ENCODE measurements around the gene ATP12A. TPM values are rescaled to one million over a fixed set of nuclear protein-coding genes. Genes with fewer than 3 reads are reported as not detected.

The ATP12A gene
- total RNA-seq = not detected

DNA sequence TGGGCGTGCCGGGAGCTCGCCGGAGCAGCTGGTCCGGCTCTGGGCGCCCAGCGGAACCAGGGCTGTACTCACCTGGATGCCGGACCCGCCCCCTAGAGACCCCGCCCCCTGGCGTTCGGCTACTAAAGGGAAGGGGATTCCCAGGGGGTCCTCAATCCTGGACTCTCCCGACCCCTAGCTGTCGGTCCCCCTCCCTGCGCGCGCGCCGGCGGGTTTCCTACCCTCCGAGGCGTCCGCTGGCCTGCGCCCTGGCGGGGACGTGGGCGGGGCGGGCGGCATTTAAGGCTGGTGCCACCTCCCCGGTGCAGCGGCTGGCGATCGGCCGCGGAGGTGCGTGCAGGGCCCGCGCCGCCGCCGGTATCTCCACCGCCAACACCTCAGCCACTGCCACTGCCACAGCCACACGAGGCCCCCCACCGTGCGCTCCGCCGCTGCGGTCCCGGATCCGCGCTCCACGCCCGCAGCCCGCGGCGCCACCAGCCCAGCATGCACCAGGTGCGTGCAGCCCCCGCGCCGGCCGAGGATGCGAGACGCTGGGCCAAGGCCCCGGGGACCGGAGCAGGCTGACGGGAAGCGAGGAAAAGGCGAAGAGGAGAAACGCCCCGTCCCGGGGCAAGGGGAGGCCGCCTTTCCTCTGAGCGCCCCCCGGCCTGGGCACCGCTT is at the start of gene ATP12A:
TSS of gene ATP12A (plus strand) at position 151 of the 663 bp plus-strand sequence. CDS start at position 487, 336 bp downstream.
- no peak for TF ChIP-seq CTCF (IDR thresholded peaks at IDR 0.05)
- Histone ChIP-seq H3K27me3 (peaks cover 3 to 15% of the 10 kb centered on the region in 2 donors), H3K27ac (no peak within 1 kb of the TSS), H3K9me3 (no peaks in the 10 kb centered on the region), H3K36me3 (no peaks in the 10 kb centered on the region), H3K4me3 (peak within 1 kb of the TSS in 1 of 2 donors; percentile 48), H3K4me1 (peaks cover 0 to 17% of the 10 kb centered on the region in 2 donors)
- no peak for DNase-seq (ENCODE audit: low spot score)

- no peaks in the 10 kb centered on the region for H3K4me1 ChIP-seq
- no peak for TF ChIP-seq CTCF (IDR thresholded peaks at IDR 0.05)
Measured at GRCh38 chr13:24630851-24631620, 49.2 kb upstream of the ATP12A start.

GRCh38 chr13:24631922-24632321 is 48.3 kb upstream of the ATP12A start:
- DNase-seq (ENCODE audit: low spot score) = no peak

More at GRCh38 chr13:24630851-24631620, 49.2 kb upstream of the ATP12A start:
- no peak overlapping the region for H3K27ac ChIP-seq
- H3K9me3 ChIP-seq = no peaks in the 10 kb centered on the region
- H3K36me3 ChIP-seq = no peaks in the 10 kb centered on the region
- H3K27me3 ChIP-seq = no peaks in the 10 kb centered on the region
- H3K4me3 ChIP-seq = no peak overlapping the region
- DNase-seq (ENCODE audit: low spot score) = no peak

GRCh38 chr13:24632382-24633121 is 47.7 kb upstream of the ATP12A start:
- Histone ChIP-seq H3K36me3 (no peaks in the 10 kb centered on the region), H3K27me3 (no peaks in the 10 kb centered on the region), H3K9me3 (no peaks in the 10 kb centered on the region), H3K27ac (no peak overlapping the region), H3K4me1 (no peaks in the 10 kb centered on the region), H3K4me3 (no peak overlapping the region)
- DNase-seq (ENCODE audit: low spot score) = no peak
- no peak for TF ChIP-seq CTCF (IDR thresholded peaks at IDR 0.05)

More at GRCh38 chr13:24631922-24632321, 48.3 kb upstream of the ATP12A start:
- Histone ChIP-seq H3K4me1 (no peaks in the 10 kb centered on the region), H3K27me3 (no peaks in the 10 kb centered on the region), H3K9me3 (no peaks in the 10 kb centered on the region), H3K27ac (no peak overlapping the region), H3K4me3 (no peak overlapping the region), H3K36me3 (no peaks in the 10 kb centered on the region)
- TF ChIP-seq CTCF (IDR thresholded peaks at IDR 0.05) = no peak

- no peak overlapping the region for H3K27ac ChIP-seq
- no peaks in the 10 kb centered on the region for H3K4me1 ChIP-seq
- no peaks in the 10 kb centered on the region for H3K27me3 ChIP-seq
- no peak for TF ChIP-seq CTCF (IDR thresholded peaks at IDR 0.05)
- H3K36me3 ChIP-seq = no peaks in the 10 kb centered on the region
- no peak for DNase-seq (ENCODE audit: low spot score)
- no peak overlapping the region for H3K4me3 ChIP-seq
- no peaks in the 10 kb centered on the region for H3K9me3 ChIP-seq
Measured at GRCh38 chr13:24636776-24637175, 43.4 kb upstream of the ATP12A start.
